Endothelial cell (in vitro differentiated cells): ENCODE data around the gene P4HA3. TPM values are rescaled to one million over a fixed set of nuclear protein-coding genes. Genes with fewer than 3 reads are reported as not detected.

Experiments
- DNase-seq: peaks from one replicate; pipeline ENCODE4 v3.0.0; 2021; ENCODE audit warnings: low spot score
- H3K27ac Mint-ChIP-seq: one replicate; pipeline ENCODE4 v1.8.0; 2021; ENCODE audit warnings: mixed read lengths, inconsistent platforms; ENCODE audit not compliant: unreplicated experiment
- H3K27me3 Mint-ChIP-seq: one replicate; pipeline ENCODE4 v1.8.0; 2021; ENCODE audit warnings: mild to moderate bottlenecking, moderate library complexity, mixed read lengths, inconsistent platforms; ENCODE audit not compliant: unreplicated experiment
- H3K36me3 Mint-ChIP-seq: one replicate; pipeline ENCODE4 v1.8.0; 2021; ENCODE audit warnings: mild to moderate bottlenecking, low read depth, mixed read lengths, inconsistent platforms; ENCODE audit not compliant: unreplicated experiment
- H3K4me1 Mint-ChIP-seq: one replicate; pipeline ENCODE4 v1.8.0; 2021; ENCODE audit warnings: mild to moderate bottlenecking, mixed read lengths, inconsistent platforms; ENCODE audit not compliant: unreplicated experiment
- H3K4me3 Mint-ChIP-seq: one replicate; pipeline ENCODE4 v1.8.0; 2021; ENCODE audit warnings: mild to moderate bottlenecking, mixed read lengths, inconsistent platforms; ENCODE audit not compliant: unreplicated experiment
- H3K9me3 Mint-ChIP-seq: one replicate; pipeline ENCODE4 v1.8.0; 2021; ENCODE audit warnings: mixed read lengths, inconsistent platforms; ENCODE audit not compliant: unreplicated experiment
- total RNA-seq: library from RNA; stranded (reverse); fragmentation: NEBNext Ultra II Directional; extraction: Animal tissue kit (Norgen Biotek cat#: 25700); gene quantifications from one replicate; pipeline ENCODE4 v1.2.1, GENCODE V29; 2021; ENCODE audit not compliant: unreplicated experiment
- TF ChIP-seq, protein P1 (sequence below): fragments of 200-600 bp; sonication (generic); IDR thresholded peaks from one replicate; pipeline ENCODE4 v1.5.0; 2021; ENCODE audit warnings: antibody characterized with exemption; ENCODE audit not compliant: unreplicated experiment

P4HA3 gene
- total RNA-seq, 1 donor from 2014 or later: 0.64 TPM

DNA sequence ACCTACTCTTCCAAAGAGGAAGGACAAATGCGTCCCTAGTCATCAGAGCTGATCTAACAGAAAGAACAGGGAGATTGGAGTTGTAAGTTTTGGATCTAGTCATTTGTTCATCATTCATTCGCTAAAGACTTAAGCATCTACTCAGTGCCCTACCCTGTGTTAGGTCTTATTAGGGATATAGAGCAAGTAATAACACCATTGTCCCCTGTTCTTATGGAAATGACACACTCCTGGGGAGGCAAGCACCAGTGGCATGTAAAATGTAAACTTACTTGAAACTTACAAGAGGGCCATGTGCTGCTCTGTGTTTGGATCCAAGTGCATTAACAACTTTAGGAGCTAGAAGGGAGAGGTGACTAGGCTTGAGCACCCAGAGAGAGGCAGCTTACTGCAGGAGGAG, 61.9 kb downstream of the P4HA3 start:
- H3K4me1 Mint-ChIP-seq: peaks cover 6% of the 10 kb centered on the region
- no peak overlapping the region for H3K27ac Mint-ChIP-seq
- TF ChIP-seq, protein P1, sequence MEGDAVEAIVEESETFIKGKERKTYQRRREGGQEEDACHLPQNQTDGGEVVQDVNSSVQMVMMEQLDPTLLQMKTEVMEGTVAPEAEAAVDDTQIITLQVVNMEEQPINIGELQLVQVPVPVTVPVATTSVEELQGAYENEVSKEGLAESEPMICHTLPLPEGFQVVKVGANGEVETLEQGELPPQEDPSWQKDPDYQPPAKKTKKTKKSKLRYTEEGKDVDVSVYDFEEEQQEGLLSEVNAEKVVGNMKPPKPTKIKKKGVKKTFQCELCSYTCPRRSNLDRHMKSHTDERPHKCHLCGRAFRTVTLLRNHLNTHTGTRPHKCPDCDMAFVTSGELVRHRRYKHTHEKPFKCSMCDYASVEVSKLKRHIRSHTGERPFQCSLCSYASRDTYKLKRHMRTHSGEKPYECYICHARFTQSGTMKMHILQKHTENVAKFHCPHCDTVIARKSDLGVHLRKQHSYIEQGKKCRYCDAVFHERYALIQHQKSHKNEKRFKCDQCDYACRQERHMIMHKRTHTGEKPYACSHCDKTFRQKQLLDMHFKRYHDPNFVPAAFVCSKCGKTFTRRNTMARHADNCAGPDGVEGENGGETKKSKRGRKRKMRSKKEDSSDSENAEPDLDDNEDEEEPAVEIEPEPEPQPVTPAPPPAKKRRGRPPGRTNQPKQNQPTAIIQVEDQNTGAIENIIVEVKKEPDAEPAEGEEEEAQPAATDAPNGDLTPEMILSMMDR: no peak
- H3K9me3 Mint-ChIP-seq: no peaks in the 10 kb centered on the region
- no peak overlapping the region for H3K4me3 Mint-ChIP-seq
- no peak for DNase-seq
- peaks cover 2% of the 10 kb centered on the region for H3K27me3 Mint-ChIP-seq
- peaks cover 37% of the 10 kb centered on the region for H3K36me3 Mint-ChIP-seq

GRCh38 chr11:74248469-74248868, 63.0 kb downstream of the P4HA3 start:
- no peak overlapping the region for H3K27ac Mint-ChIP-seq
- peaks cover 2% of the 10 kb centered on the region for H3K4me1 Mint-ChIP-seq
- TF ChIP-seq, protein P1: no peak
- no peaks in the 10 kb centered on the region for H3K9me3 Mint-ChIP-seq
- no peak overlapping the region for H3K4me3 Mint-ChIP-seq
- H3K27me3 Mint-ChIP-seq: peaks cover 2% of the 10 kb centered on the region
- peaks cover 33% of the 10 kb centered on the region for H3K36me3 Mint-ChIP-seq
- DNase-seq: no peak

DNA sequence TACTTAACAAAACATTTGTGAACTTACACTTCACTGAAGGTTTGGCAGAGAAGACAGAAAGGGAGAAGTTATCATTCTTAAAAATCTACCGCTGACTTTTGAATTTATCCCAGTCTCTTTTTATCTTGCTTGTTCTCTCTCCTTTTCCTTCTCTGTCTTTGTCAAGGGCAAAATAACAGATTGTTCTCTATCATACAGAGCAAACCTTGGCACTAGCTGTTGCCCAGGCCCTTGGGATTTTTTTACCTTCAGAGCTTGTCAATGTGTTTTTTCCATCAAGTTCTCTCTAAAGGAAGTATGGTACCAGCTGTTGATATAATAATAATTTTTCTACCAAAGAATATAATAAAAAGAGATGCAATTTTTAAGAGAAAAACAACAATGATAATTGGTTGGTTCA, 73.2 kb downstream of the P4HA3 start:
- DNase-seq: no peak
- Mint-ChIP-seq H3K4me3 (no peak overlapping the region), H3K27me3 (peaks cover 1% of the 10 kb centered on the region), H3K9me3 (no peaks in the 10 kb centered on the region), H3K27ac (no peak overlapping the region), H3K36me3 (peaks cover 9% of the 10 kb centered on the region), H3K4me1 (peaks cover 11% of the 10 kb centered on the region)
- TF ChIP-seq, protein P1: no peak

GRCh38 chr11:74237541-74237940, 73.9 kb downstream of the P4HA3 start:
- Mint-ChIP-seq H3K27ac (no peak overlapping the region), H3K4me1 (peaks cover 11% of the 10 kb centered on the region), H3K4me3 (no peak overlapping the region), H3K27me3 (peaks cover 1% of the 10 kb centered on the region), H3K36me3 (peaks cover 9% of the 10 kb centered on the region), H3K9me3 (no peaks in the 10 kb centered on the region)
- TF ChIP-seq, protein P1: no peak
- no peak for DNase-seq

GRCh38 chr11:74235121-74235520, 76.3 kb downstream of the P4HA3 start:
- peaks cover 11% of the 10 kb centered on the region for H3K4me1 Mint-ChIP-seq
- H3K36me3 Mint-ChIP-seq: peaks cover 9% of the 10 kb centered on the region
- TF ChIP-seq, protein P1: no peak
- H3K27me3 Mint-ChIP-seq: peaks cover 1% of the 10 kb centered on the region
- DNase-seq: no peak
- no peak overlapping the region for H3K27ac Mint-ChIP-seq
- no peaks in the 10 kb centered on the region for H3K9me3 Mint-ChIP-seq
- H3K4me3 Mint-ChIP-seq: no peak overlapping the region
